Activated naive CD8-positive, alpha-beta T cell treated with anti-CD3 and anti-CD28 coated beads, Interleukin-2, amount 10 ng/mL, durations not matched to agents 7 days and 5 days (primary cell): ENCODE measurements around the gene TEAD2. TPM values are rescaled to one million over a fixed set of nuclear protein-coding genes. Genes with fewer than 3 reads are reported as not detected.
A peak's percentile ranks its signal among the peaks of the same experiment; 100 is the strongest.

Source experiments
- ATAC-seq: fragments of 150-1000 bp; cut with Tn5 transposase; one replicate; pipeline ENCODE4 v1.10.0; 2021; ENCODE audit warnings: low read depth, moderate library complexity
- POLR2A ChIA-PET: fragments of 350-600 bp; sonication (Branson Sonifier 250); formaldehyde crosslinking; loops from one replicate; lab custom pipeline; 2021; ENCODE audit warnings: antibody characterized with exemption; lab: Charles Lee
- DNase-seq: peaks from one replicate; pipeline ENCODE4 v3.0.0; 2021
- H3K27ac Mint-ChIP-seq: one replicate; pipeline ENCODE4 v1.8.0; 2022; ENCODE audit warnings: mild to moderate bottlenecking, mixed read lengths
- H3K27me3 Mint-ChIP-seq: one replicate; pipeline ENCODE4 v1.8.0; 2022; ENCODE audit warnings: mild to moderate bottlenecking, moderate library complexity, mixed read lengths
- H3K36me3 Mint-ChIP-seq: one replicate; pipeline ENCODE4 v1.8.0; 2021; ENCODE audit warnings: mild to moderate bottlenecking, mixed read lengths
- H3K4me1 Mint-ChIP-seq: one replicate; pipeline ENCODE4 v1.8.0; 2021; ENCODE audit warnings: mixed read lengths
- H3K4me3 Mint-ChIP-seq: one replicate; pipeline ENCODE4 v1.8.0; 2022; ENCODE audit warnings: mild to moderate bottlenecking, moderate library complexity, mixed read lengths
- H3K9me3 Mint-ChIP-seq: one replicate; pipeline ENCODE4 v1.8.0; 2021; ENCODE audit warnings: mixed read lengths
- total RNA-seq, 2 experiments: library from RNA; stranded (reverse); gene quantifications; one replicate each; pipeline ENCODE4 v1.2.3, GENCODE V29; 2021

TEAD2 gene
- total RNA-seq, 2 experiments from 2014 or later = not detected

DNA sequence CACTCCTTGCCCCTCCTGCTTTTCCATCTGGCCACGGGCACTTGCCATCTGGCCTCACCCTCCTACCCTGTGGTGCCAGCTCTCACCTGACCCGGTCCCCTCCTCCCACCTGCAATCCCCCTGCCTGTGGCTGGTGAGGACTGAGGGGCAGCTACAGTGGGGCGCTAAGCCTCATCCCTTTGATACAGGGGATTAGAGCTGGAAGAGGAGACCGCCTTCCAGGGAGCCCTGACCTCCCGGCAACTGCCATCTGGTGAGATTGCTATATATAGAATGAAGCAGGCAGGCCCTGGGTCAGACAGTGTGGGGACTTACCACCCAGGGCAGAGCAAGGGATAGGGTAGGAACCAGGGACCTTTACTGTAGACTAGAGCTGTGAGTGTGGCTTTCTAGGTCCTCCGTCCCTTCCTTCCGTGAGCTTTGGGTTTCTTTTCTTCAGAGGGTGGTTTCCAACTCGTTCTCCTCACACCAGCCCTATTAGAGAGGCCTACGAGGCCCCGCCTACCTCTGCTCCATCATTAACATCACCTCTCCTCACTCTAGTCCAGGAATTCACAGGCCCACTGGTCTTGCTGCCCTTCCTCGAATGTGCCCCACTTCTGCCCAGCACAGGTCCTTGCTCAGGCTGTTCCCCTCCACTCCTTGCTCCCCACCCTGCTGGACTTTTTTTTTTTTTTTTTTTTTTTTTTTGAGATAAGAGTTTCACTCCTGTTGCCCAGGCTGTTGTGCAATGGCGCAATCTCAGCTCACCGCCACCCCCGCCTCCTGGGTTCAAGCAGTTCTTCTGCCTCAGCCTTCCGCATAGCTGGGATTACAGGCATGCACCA, 33.6 kb upstream of the TEAD2 start:
- POLR2A ChIA-PET = interaction anchor here (0.6 to 1.2 kb wide), 2 partner anchors 10 to 53 kb away, joined by 3 read pairs; no protein-coding TSS in a partner anchor
- peaks cover 18% of the 10 kb centered on the region for H3K27me3 Mint-ChIP-seq
- no peaks in the 10 kb centered on the region for H3K36me3 Mint-ChIP-seq
- peaks cover 12% of the 10 kb centered on the region for H3K4me1 Mint-ChIP-seq
- DNase-seq = no peak
- H3K4me3 Mint-ChIP-seq = no peak overlapping the region
- no peaks in the 10 kb centered on the region for H3K9me3 Mint-ChIP-seq
- no peak for ATAC-seq
- no peak overlapping the region for H3K27ac Mint-ChIP-seq

DNA sequence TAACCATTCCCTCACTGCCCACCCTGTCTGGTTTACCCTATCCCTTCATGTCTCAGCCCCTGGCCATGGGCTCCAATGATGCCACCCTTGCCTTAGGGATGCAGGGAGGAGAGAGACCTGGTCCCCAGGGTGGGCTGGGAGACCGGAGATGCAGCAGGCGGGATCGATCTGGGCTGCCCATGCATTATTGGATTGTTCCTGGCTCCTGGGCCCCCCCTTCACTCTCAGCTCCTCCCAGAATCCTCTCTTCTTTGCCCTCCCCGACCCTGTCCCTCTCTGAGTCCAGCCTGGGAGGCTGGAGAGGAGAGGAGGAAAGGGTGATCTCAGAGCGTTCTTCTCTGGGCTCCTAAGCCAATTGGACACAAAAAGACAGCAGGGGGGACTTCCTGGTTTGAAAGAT, 31.7 kb upstream of the TEAD2 start:
- H3K27ac Mint-ChIP-seq = no peak overlapping the region
- POLR2A ChIA-PET = no interaction called here
- H3K36me3 Mint-ChIP-seq = no peaks in the 10 kb centered on the region
- peaks cover 12% of the 10 kb centered on the region for H3K4me1 Mint-ChIP-seq
- peaks cover 24% of the 10 kb centered on the region for H3K27me3 Mint-ChIP-seq
- ATAC-seq = no peak
- H3K9me3 Mint-ChIP-seq = no peaks in the 10 kb centered on the region
- no peak overlapping the region for H3K4me3 Mint-ChIP-seq
- DNase-seq = no peak

DNA sequence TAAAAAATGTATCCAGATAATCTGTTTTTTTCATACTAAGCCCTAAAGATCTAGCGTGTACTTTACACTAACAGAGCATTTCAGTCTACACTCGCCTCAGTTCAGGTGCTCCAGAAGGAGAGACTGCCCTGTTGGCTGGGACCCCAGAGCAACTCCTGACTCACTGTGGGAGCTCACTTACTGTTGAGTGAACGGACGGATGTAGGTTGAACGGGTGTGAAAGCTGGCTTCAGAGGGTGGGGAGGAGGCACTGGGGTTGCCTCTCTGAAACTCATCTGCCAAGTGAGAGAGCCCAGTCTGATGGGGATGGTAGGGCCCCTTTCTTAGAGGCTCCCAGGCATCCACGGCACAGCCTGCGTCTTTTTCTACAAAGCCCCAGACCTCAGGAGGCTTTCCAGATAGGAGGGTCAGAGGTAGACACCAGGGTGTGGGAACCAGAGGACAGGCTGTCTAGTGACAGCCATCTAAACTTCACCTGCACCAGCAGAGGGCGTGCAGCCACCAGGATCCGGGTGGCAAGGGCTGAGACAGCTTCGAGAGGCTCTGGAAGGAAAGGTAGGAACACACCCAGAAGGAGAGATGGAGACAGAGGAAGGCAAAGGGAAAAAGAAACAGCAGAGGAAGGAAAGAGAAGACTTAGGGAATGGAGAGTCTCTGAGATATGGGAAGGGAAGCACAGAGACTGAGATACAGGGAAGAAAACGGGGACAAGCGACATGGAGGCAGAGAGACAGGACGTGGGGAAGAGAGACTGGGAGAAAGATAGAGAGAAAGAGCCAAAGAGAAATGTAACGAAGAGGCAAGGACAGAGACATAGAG, 29.6 kb upstream of the TEAD2 start:
- no peaks in the 10 kb centered on the region for H3K9me3 Mint-ChIP-seq
- POLR2A ChIA-PET = interaction anchor here (0.7 to 2.7 kb wide), 9 partner anchors 34 to 82 kb away, joined by 3 to 15 read pairs (median 3); partner anchors contain the start of genes ALDH16A1, FLT3LG, GFY and PIH1D1
- H3K27me3 Mint-ChIP-seq = peaks cover 21% of the 10 kb centered on the region
- DNase-seq (peak; percentile 84), ATAC-seq (peak; percentile 85)
- no peaks in the 10 kb centered on the region for H3K36me3 Mint-ChIP-seq
- H3K4me1 Mint-ChIP-seq = peaks cover 14% of the 10 kb centered on the region
- H3K4me3 Mint-ChIP-seq = peak overlapping the region; percentile 2
- peak overlapping the region; percentile 14 for H3K27ac Mint-ChIP-seq

DNA sequence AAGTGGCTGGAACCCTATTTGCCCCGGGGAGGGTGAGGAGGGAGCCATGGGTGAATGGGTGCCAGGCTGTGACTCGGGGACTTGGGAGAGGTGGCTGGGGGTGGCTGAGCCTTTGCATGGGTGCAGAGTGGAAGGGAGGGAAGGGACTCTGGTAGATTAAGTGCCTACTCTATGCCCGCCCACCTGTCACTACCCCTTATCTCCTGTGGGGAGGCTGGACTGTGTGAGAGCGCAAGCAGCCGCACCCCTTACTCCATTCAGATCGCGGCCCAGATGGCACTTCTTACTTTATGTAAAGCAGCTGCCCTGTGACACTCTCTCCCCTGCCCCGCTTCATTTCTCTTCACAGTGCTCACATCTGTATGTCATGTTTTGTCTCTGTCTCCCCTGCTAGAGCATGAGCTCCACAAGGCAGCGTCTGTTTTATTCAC, 28.7 kb upstream of the TEAD2 start:
- Mint-ChIP-seq H3K4me3 (no peak overlapping the region), H3K9me3 (no peaks in the 10 kb centered on the region), H3K27me3 (peaks cover 19% of the 10 kb centered on the region), H3K36me3 (no peaks in the 10 kb centered on the region), H3K4me1 (peaks cover 14% of the 10 kb centered on the region), H3K27ac (no peak overlapping the region)
- ATAC-seq = no peak
- DNase-seq = no peak
- POLR2A ChIA-PET = interaction anchor here (1.1 to 2.7 kb wide), 8 partner anchors 35 to 83 kb away, joined by 3 to 15 read pairs (median 4); partner anchors contain the start of genes ALDH16A1, FLT3LG and GFY

DNA sequence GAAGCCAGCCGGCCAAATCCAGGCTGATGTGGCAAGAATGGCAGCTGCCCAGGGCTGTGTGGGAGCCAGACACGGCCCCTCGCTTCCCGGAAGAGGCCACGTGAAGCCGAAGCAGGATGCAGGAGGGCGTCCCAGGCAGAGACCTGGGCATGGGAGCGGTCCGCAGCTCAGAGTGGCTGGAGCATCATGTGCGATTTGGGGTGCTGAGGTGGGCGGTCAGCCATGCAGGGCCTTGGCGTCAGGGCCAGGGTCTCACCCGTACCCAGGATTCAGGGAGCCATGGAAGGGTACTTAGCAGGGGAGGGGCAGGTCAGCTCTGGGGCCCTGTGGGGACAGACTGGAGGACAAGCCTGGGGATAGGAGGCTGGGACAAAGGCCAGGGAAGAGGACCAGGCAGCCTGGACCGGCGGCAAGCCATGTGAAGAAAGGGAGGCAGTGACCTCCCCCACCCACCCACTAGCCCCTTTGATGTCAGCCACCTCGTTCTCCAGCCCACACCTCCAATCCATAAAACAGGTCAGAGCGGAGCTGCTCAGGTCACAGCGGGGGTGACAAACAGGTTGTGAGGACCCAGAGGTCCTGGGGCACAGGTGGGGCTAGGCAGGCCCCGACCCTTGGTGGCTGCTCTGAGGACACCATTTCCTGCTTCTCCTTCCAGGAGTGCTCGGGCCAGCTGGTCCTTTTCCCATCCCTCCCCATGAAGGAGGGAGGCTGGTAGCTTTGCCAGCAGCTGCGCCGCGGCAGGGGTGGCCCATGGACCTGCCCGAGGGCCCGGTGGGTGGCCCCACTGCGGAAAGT, 28.1 kb upstream of the TEAD2 start:
- Mint-ChIP-seq H3K9me3 (no peaks in the 10 kb centered on the region), H3K36me3 (no peaks in the 10 kb centered on the region), H3K27me3 (peaks cover 18% of the 10 kb centered on the region), H3K4me1 (peaks cover 14% of the 10 kb centered on the region), H3K27ac (no peak overlapping the region), H3K4me3 (no peak overlapping the region)
- ATAC-seq = no peak
- POLR2A ChIA-PET = interaction anchor here (1.2 to 2.7 kb wide), 3 partner anchors 35 to 80 kb away, joined by 3 to 15 read pairs (median 4); partner anchors contain the start of gene GFY
- DNase-seq = no peak

DNA sequence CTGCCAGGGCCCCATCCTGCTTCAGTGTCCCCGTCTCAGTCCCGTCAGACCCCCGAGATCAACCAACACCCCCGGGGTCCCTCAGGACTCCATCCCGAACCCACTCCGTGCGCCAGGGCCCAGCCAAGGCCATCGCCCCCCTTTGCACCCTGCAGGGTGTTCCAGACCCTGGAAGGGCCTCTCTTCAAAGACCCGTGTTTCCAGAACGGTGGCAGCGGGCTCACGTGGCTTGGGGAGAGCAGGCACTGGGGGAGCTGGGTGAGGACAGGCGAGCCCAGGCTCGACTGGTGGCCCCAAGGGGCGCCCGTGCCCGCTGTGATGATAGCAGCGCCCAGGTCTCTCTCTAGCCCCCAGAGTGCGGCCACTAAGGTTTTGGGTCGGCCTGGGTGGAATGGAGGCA, 27.2 kb upstream of the TEAD2 start:
- POLR2A ChIA-PET = interaction anchor here (0.6 to 1.2 kb wide), 2 partner anchors 51 to 55 kb away, joined by 3 read pairs; no protein-coding TSS in a partner anchor
- Mint-ChIP-seq H3K4me3 (no peak overlapping the region), H3K27me3 (peaks cover 18% of the 10 kb centered on the region), H3K9me3 (no peaks in the 10 kb centered on the region), H3K4me1 (peaks cover 14% of the 10 kb centered on the region), H3K36me3 (no peaks in the 10 kb centered on the region), H3K27ac (no peak overlapping the region)
- DNase-seq = no peak
- no peak for ATAC-seq

DNA sequence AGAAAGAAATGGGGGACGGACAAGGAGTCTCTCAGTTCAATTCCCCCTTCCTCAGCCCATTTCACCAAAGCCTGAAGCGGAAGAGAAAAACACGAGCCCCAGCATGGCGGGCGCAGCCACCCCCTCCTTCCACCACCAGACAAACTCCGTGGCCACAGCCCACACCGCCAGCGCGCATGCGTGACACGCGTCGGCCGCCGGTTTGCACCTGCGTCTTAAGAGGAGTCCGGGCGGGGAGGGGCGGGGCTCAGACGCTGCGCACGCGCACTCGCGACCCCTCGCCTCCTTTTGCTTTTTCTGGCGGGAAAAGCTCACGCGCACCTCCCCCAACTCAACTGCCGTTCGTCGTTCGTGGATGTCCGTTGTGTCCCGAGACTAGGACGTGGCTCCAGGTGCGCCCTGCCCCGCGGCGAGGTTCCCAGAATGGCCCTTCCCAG, 25.7 kb upstream of the TEAD2 start, which contains the start of gene KASH5:
Gene KASH5 (plus strand): TSS at position 314 of the 437 bp plus-strand sequence. CDS start 2,635 bp downstream, outside the sequence.
- H3K27me3 Mint-ChIP-seq = peaks cover 17% of the 10 kb centered on the region
- POLR2A ChIA-PET = interaction anchor here (0.8 to 1.1 kb wide), 3 partner anchors 64 to 87 kb away, joined by 3 to 4 read pairs (median 3); partner anchors contain the start of gene PIH1D1
- DNase-seq = peak; percentile 87
- H3K4me3 Mint-ChIP-seq = peak within 1 kb of the TSS; percentile 39
- no peaks in the 10 kb centered on the region for H3K36me3 Mint-ChIP-seq
- peak; percentile 55 for ATAC-seq
- H3K27ac Mint-ChIP-seq = peak within 1 kb of the TSS; percentile 75
- H3K4me1 Mint-ChIP-seq = peaks cover 14% of the 10 kb centered on the region
- no peaks in the 10 kb centered on the region for H3K9me3 Mint-ChIP-seq

DNA sequence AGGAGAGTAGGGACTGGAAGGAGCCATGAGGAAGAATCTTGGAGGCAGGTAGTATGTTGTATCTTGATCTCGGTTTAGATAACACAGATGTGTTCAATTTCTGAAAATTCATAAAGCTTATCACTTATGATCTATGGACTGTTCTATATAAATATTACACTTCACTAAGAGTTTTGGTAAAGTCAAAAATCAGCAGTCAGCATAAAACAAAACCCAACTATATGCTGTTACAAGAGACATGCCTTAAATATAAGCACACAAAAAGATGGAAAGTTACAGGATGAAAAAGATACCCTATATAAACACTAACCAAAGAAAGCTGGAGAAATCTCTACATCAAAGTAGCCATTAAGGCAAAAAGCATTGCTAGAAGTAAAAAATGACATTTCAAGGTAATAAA, 21.4 kb upstream of the TEAD2 start:
- Mint-ChIP-seq H3K36me3 (no peaks in the 10 kb centered on the region), H3K27ac (no peak overlapping the region), H3K4me3 (no peak overlapping the region), H3K4me1 (peaks cover 4% of the 10 kb centered on the region), H3K9me3 (peaks cover 4% of the 10 kb centered on the region), H3K27me3 (peaks cover under 1% of the 10 kb centered on the region)
- DNase-seq = no peak
- ATAC-seq = no peak
- POLR2A ChIA-PET = no interaction called here

DNA sequence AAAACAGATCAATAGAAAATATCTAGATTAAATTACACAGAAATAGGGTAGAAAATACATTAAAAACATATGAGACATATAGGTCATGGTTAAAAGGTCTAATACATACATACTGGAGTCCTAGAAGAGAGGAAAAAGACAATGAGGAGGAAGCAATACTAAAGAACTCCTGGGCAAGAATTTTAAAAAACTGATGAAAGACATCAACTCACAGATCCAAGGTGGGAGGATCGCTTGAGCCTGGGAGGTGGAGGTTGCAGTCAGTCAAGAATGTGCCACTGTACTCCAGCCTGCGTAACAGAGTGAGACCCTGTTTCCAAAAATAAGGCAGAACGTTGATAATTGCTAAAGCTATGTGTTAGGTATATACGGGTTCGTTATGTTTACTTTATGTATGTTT, 20.4 kb upstream of the TEAD2 start:
- ATAC-seq (no peak), DNase-seq (no peak)
- no peak overlapping the region for H3K4me3 Mint-ChIP-seq
- no peaks in the 10 kb centered on the region for H3K27me3 Mint-ChIP-seq
- no peak overlapping the region for H3K27ac Mint-ChIP-seq
- H3K4me1 Mint-ChIP-seq = peaks cover 1% of the 10 kb centered on the region
- POLR2A ChIA-PET = no interaction called here
- H3K9me3 Mint-ChIP-seq = peaks cover 4% of the 10 kb centered on the region
- H3K36me3 Mint-ChIP-seq = no peaks in the 10 kb centered on the region

DNA sequence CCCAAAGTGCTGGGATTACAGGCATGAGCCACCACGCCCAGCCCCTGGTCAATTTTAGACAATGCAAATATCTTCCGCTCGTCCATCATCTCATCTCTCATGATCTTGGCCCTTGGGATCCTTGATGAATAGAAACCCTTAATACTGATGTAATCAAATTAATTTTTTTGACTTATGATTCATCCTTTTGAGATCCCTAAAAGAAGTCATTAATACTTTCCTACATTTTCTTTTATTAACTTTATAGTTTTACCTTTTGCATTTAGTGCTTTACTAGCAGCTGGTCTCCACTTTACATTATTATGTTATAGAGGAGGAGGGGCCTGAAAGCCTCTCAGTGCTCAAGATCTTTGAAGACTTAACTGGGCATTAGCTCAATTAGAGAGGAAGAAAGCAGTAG, 18.2 kb upstream of the TEAD2 start:
- POLR2A ChIA-PET = no interaction called here
- peaks cover 4% of the 10 kb centered on the region for H3K9me3 Mint-ChIP-seq
- H3K4me1 Mint-ChIP-seq = no peaks in the 10 kb centered on the region
- H3K27ac Mint-ChIP-seq = no peak overlapping the region
- H3K27me3 Mint-ChIP-seq = peaks cover 4% of the 10 kb centered on the region
- DNase-seq (no peak), ATAC-seq (no peak)
- no peaks in the 10 kb centered on the region for H3K36me3 Mint-ChIP-seq
- no peak overlapping the region for H3K4me3 Mint-ChIP-seq

DNA sequence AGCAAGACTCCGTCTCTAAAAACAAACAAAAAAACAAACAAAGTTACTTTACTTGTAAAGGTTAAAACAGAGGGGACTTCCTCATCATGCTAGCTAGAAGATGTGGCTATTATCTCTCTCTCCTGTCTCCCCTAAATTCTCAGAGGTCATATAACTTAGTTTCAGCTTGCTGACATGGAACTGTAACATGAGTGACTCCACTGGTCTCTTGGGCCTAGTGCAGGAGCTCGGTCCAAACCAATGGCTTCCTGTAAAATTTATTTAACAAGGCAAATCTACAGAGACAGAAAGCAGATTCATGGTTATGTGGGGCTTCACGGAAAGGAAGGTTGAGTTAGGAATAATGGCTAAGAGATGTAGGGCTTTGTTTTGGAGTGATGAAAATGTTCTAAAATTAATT, 16.3 kb upstream of the TEAD2 start:
- H3K4me1 Mint-ChIP-seq = no peaks in the 10 kb centered on the region
- no peaks in the 10 kb centered on the region for H3K36me3 Mint-ChIP-seq

DNA sequence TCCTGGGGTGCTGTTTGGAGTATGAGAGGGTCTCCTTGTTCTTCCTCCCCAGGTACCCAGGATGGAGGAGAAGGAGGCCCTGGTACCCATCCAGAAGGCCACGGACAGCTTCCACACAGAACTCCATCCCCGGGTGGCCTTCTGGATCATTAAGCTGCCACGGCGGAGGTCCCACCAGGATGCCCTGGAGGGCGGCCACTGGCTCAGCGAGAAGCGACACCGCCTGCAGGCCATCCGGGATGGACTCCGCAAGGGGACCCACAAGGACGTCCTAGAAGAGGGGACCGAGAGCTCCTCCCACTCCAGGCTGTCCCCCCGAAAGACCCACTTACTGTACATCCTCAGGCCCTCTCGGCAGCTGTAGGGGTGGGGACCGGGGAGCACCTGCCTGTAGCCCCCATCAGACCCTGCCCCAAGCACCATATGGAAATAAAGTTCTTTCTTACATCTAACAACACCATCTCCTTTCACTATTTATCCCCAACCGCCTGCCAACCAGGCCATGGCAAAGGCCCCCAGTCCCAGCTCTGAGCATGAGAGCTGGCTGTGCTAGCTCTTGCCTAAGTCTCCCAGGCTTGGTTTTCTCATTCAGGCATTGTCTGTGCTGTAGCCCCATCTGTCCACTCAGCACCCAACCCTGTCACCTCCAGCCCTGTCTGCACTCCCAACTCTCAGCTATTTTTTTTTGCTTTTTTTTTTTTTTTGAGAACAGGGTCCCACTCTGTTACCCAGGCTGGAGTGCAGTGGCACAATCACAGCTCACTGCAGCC, 12.6 kb upstream of the TEAD2 start:
- POLR2A ChIA-PET = interaction anchor here (0.7 to 0.8 kb wide), 2 partner anchors 33 to 39 kb away, joined by 3 to 4 read pairs; partner anchors contain the start of gene CD37
- no peak for DNase-seq
- H3K27me3 Mint-ChIP-seq = peaks cover 13% of the 10 kb centered on the region
- no peak overlapping the region for H3K27ac Mint-ChIP-seq
- H3K4me1 Mint-ChIP-seq = no peaks in the 10 kb centered on the region
- no peaks in the 10 kb centered on the region for H3K36me3 Mint-ChIP-seq
- H3K4me3 Mint-ChIP-seq = no peak overlapping the region
- H3K9me3 Mint-ChIP-seq = no peaks in the 10 kb centered on the region
- ATAC-seq = no peak

More for the DNA sequence above, 16.3 kb upstream of the TEAD2 start:
- ATAC-seq (no peak), DNase-seq (no peak)
- POLR2A ChIA-PET = no interaction called here
- H3K27me3 Mint-ChIP-seq = peaks cover 6% of the 10 kb centered on the region
- H3K4me3 Mint-ChIP-seq = no peak overlapping the region
- no peak overlapping the region for H3K27ac Mint-ChIP-seq
- peaks cover 4% of the 10 kb centered on the region for H3K9me3 Mint-ChIP-seq
